NCI-H774 (cell line): ENCODE results near the gene CMIP.
"Not testable (repeated sequence)": the region's sequence is repeated elsewhere in the genome, so short reads cannot be mapped to it uniquely, and the experiment has no call there.

ENCODE experiments used
- DNase-seq: peaks from one replicate; lab custom pipeline; 2025; lab: John Stamatoyannopoulos, UW

The CMIP gene

GRCh38 chr16:81684901-81685300, 240.3 kb downstream of the CMIP start:
- DNase-seq: no peak

GRCh38 chr16:81686391-81687130, 242.0 kb downstream of the CMIP start:
- DNase-seq: no peak

- DNase-seq: no peak
These were observed 242.5 kb downstream of the CMIP start for GRCh38 chr16:81687131-81687456.

GRCh38 chr16:81688182-81688581, 243.6 kb downstream of the CMIP start:
- DNase-seq: no peak

GRCh38 chr16:81688839-81689238, 244.2 kb downstream of the CMIP start:
- not testable (repeated sequence) for DNase-seq

- DNase-seq: no peak
These were observed 247.4 kb downstream of the CMIP start for GRCh38 chr16:81692021-81692420.

- no peak for DNase-seq
These were observed 248.0 kb downstream of the CMIP start for GRCh38 chr16:81692571-81692970.

- DNase-seq: no peak
These were observed 248.6 kb downstream of the CMIP start for GRCh38 chr16:81693041-81693743.

GRCh38 chr16:81693744-81694303, 249.2 kb downstream of the CMIP start:
- no peak for DNase-seq

- DNase-seq: no peak
These were observed 250.1 kb downstream of the CMIP start for GRCh38 chr16:81694494-81695280.

- DNase-seq: no peak
These were observed 250.9 kb downstream of the CMIP start for GRCh38 chr16:81695321-81696165.

- DNase-seq: no peak
These were observed 251.8 kb downstream of the CMIP start for GRCh38 chr16:81696166-81696960.

- no peak for DNase-seq
These were observed 252.5 kb downstream of the CMIP start for GRCh38 chr16:81696961-81697615.

- no peak for DNase-seq
These were observed 253.2 kb downstream of the CMIP start for GRCh38 chr16:81697616-81698309.

- no peak for DNase-seq
These were observed 253.7 kb downstream of the CMIP start for GRCh38 chr16:81698310-81698641.

GRCh38 chr16:81699596-81699995, 255.0 kb downstream of the CMIP start:
- no peak for DNase-seq

GRCh38 chr16:81700071-81700779, 255.6 kb downstream of the CMIP start:
- DNase-seq: no peak

GRCh38 chr16:81700780-81701165, 256.2 kb downstream of the CMIP start:
- no peak for DNase-seq

- DNase-seq: no peak
These were observed 256.8 kb downstream of the CMIP start for GRCh38 chr16:81701296-81701970.
